Liver (tissue), 9 donors: ENCODE data around the gene AMBRA1. TPM values are rescaled to one million over a fixed set of nuclear protein-coding genes. Genes with fewer than 3 reads are reported as not detected.

Source experiments
- DNase-seq: peaks from one replicate; pipeline ENCODE4 v3.0.0-alpha.2; 2017; ENCODE audit warnings: low spot score
- H3K27ac ChIP-seq, 2 donors: one replicate each; pipeline ENCODE4 v1.7.0; 2013; ENCODE audit warnings: inconsistent platforms in 2 of 2, low read length in 2 of 2, control low read depth in 1 of 2, low read depth in 1 of 2, mild to moderate bottlenecking in 1 of 2
- H3K27me3 ChIP-seq, 4 donors: one replicate each; pipeline versions ENCODE4 v1.6.1 to v1.7.0; 2013; ENCODE audit warnings: low read length in 3 of 4, inconsistent platforms in 1 of 4, mild to moderate bottlenecking in 1 of 4, moderate library complexity in 1 of 4; ENCODE audit not compliant: control insufficient read depth in 4 of 4, insufficient read depth in 4 of 4
- H3K36me3 ChIP-seq, 4 donors: one replicate each; pipeline versions ENCODE4 v1.6.1 to v1.7.0; 2013; ENCODE audit warnings: low read length in 3 of 4, mild to moderate bottlenecking in 3 of 4, low read depth in 1 of 4, moderate library complexity in 1 of 4; ENCODE audit not compliant: control insufficient read depth in 4 of 4, insufficient read depth in 3 of 4
- H3K4me1 ChIP-seq, 4 donors: one replicate each; pipeline versions ENCODE4 v1.6.1 to v1.7.0; 2013; ENCODE audit warnings: low read length in 3 of 4, mild to moderate bottlenecking in 3 of 4, moderate library complexity in 1 of 4; ENCODE audit not compliant: control insufficient read depth in 4 of 4, insufficient read depth in 4 of 4
- H3K4me3 ChIP-seq, 3 donors: one replicate each; pipeline versions ENCODE4 v1.6.1 to v1.7.0; 2013; ENCODE audit warnings: low read length in 3 of 3, control low read depth in 1 of 3, low read depth in 1 of 3, mild to moderate bottlenecking in 1 of 3
- H3K9ac ChIP-seq, 2 donors: one replicate each; pipeline ENCODE4 v1.7.0; 2013; ENCODE audit warnings: low read length in 2 of 2, mild to moderate bottlenecking in 2 of 2, moderate library complexity in 2 of 2, control low read depth in 1 of 2, low read depth in 1 of 2
- H3K9me3 ChIP-seq, 4 donors: one replicate each; pipeline versions ENCODE4 v1.6.1 to v1.7.0; 2013; ENCODE audit warnings: low read length in 3 of 4; ENCODE audit not compliant: control insufficient read depth in 4 of 4
- EGR1 ChIP-seq, 2 donors: IDR thresholded peaks; 2 replicates each; pipeline ENCODE4 v1.6.1; 2016 to 2018; ENCODE audit warnings: antibody characterized with exemption in 2 of 2, low read depth in 2 of 2
- FOXA1 ChIP-seq: IDR thresholded peaks from 2 replicates; pipeline ENCODE4 v1.6.1; 2016; ENCODE audit warnings: antibody characterized with exemption
- FOXA2 ChIP-seq: IDR thresholded peaks from 2 replicates; pipeline ENCODE4 v1.6.1; 2016; ENCODE audit warnings: antibody characterized with exemption
- GABPA ChIP-seq, 2 donors: IDR thresholded peaks in 1 of 2; conservative IDR thresholded peaks in 1 of 2; 2 replicates each; pipeline ENCODE4 v1.6.1; 2016; ENCODE audit warnings: antibody characterized with exemption in 2 of 2, mild to moderate bottlenecking in 1 of 2, moderate library complexity in 1 of 2
- HNF4A ChIP-seq, 2 donors: conservative IDR thresholded peaks; 2 replicates each; pipeline ENCODE4 v1.6.1; 2016; ENCODE audit warnings: antibody characterized with exemption in 2 of 2, mild to moderate bottlenecking in 2 of 2
- HNF4G ChIP-seq: IDR thresholded peaks from 2 replicates; pipeline ENCODE4 v1.6.1; 2016; ENCODE audit warnings: antibody characterized with exemption
- JUND ChIP-seq, 2 donors: IDR thresholded peaks; 2 replicates each; pipeline ENCODE4 v1.6.1; 2016; ENCODE audit warnings: antibody characterized with exemption in 2 of 2
- NR2F2 ChIP-seq: IDR thresholded peaks from 2 replicates; pipeline ENCODE4 v1.6.1; 2016; ENCODE audit warnings: antibody characterized with exemption
- RAD21 ChIP-seq, 2 donors: IDR thresholded peaks; 2 replicates each; pipeline ENCODE4 v1.6.1; 2016; ENCODE audit warnings: antibody characterized with exemption in 2 of 2, mild to moderate bottlenecking in 2 of 2
- REST ChIP-seq: IDR thresholded peaks from 2 replicates; pipeline ENCODE4 v1.6.1; 2016; ENCODE audit warnings: antibody characterized with exemption, mild to moderate bottlenecking
- RXRA ChIP-seq, 2 donors: IDR thresholded peaks; 2 replicates each; pipeline ENCODE4 v1.6.1; 2017 to 2018; ENCODE audit warnings: antibody characterized with exemption in 2 of 2, mild to moderate bottlenecking in 1 of 2
- TAF1 ChIP-seq: conservative IDR thresholded peaks from 2 replicates; pipeline ENCODE4 v1.6.1; 2016; ENCODE audit warnings: antibody characterized with exemption, mild to moderate bottlenecking
- YY1 ChIP-seq: IDR thresholded peaks from 2 replicates; pipeline ENCODE4 v1.6.1; 2016; ENCODE audit warnings: antibody characterized with exemption, mild to moderate bottlenecking
- ZBTB33 ChIP-seq: IDR thresholded peaks from 2 replicates; pipeline ENCODE4 v1.6.1; 2016; ENCODE audit warnings: antibody characterized with exemption
- WGBS: extraction: QIAGEN DNeasy Blood & Tissue Kit; methylation state at CpG from one replicate; pipeline ENCODE4 v1.1.7; 2013; 5-methylcytosine and 5-hydroxymethylcytosine counted together
- polyA plus RNA-seq, 2 donors: library from polyadenylated mRNA; stranded (reverse) in 1 of 2; unstranded in 1 of 2; fragments of 200-250 nt in 1 of 2; fragments of >200 nt in 1 of 2; fragmentation: Nextera tagmentation in 1 of 2; extraction: Ambion mirVana in 1 of 2; gene quantifications; one replicate each; pipeline versions ENCODE4 v1.2.1 to v1.2.3, GENCODE V29; 2013 to 2015
- total RNA-seq, 2 donors: library from RNA; depleted of rRNA; stranded (reverse); fragments of >200 nt; gene quantifications; one replicate each; pipeline ENCODE4 v1.2.3, GENCODE V29; 2014
- TF ChIP-seq, protein P1 (sequence below): IDR thresholded peaks from 2 replicates; pipeline ENCODE4 v1.6.1; 2016; ENCODE audit warnings: antibody characterized with exemption
- TF ChIP-seq, protein P2 (sequence below): fragments of 150-350 bp; IDR thresholded peaks from 2 replicates; pipeline ENCODE4 v1.5.1; 2017; ENCODE audit warnings: improper control_type of control experiment, low read depth, low read length; ENCODE audit not compliant: missing input control
- donor health status: healthy.
- donor health status: healthy.
- donor health status: healthy.
- donor health status: healthy.
- donor health status: healthy.

Gene AMBRA1
- total and polyA plus RNA-seq, 4 donors: 3.7 to 25.7 (median 15.1) TPM

GRCh38 chr11:46463701-46464421, 130.0 kb downstream of the AMBRA1 start:
- DNase-seq: no peak
- Histone ChIP-seq H3K9ac (no peak overlapping the region), H3K36me3 (peaks cover 0 to 3% (median 0%) of the 10 kb centered on the region in 4 donors), H3K9me3 (no peaks in the 10 kb centered on the region), H3K4me1 (no peaks in the 10 kb centered on the region), H3K27me3 (no peaks in the 10 kb centered on the region), H3K27ac (no peak overlapping the region), H3K4me3 (no peak overlapping the region)
- WGBS: 92% methylated on average over 5 of the region's 5 CpGs
- TF ChIP-seq HNF4A (conservative IDR thresholded peaks at IDR 0.05): no peak
- TF ChIP-seq TAF1: no peak
- no peak for TF ChIP-seq FOXA1
- TF ChIP-seq, protein P1, sequence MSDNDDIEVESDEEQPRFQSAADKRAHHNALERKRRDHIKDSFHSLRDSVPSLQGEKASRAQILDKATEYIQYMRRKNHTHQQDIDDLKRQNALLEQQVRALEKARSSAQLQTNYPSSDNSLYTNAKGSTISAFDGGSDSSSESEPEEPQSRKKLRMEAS: no peak
- no peak for TF ChIP-seq RAD21 (IDR thresholded peaks at IDR 0.05)
- TF ChIP-seq JUND (IDR thresholded peaks at IDR 0.05): no peak
- no peak for TF ChIP-seq YY1
- no peak for TF ChIP-seq ZBTB33
- TF ChIP-seq GABPA (IDR thresholded peaks at IDR 0.05 in 1 of 2, conservative IDR thresholded peaks at IDR 0.05 in 1 of 2): no peak
- no peak for TF ChIP-seq RXRA (IDR thresholded peaks at IDR 0.05)
- no peak for TF ChIP-seq EGR1 (IDR thresholded peaks at IDR 0.05; ENCODE audit: low read depth in 2 of 2)
- no peak for TF ChIP-seq FOXA2
- TF ChIP-seq NR2F2: no peak
- no peak for TF ChIP-seq REST
- TF ChIP-seq HNF4G: no peak
- TF ChIP-seq, protein P2, sequence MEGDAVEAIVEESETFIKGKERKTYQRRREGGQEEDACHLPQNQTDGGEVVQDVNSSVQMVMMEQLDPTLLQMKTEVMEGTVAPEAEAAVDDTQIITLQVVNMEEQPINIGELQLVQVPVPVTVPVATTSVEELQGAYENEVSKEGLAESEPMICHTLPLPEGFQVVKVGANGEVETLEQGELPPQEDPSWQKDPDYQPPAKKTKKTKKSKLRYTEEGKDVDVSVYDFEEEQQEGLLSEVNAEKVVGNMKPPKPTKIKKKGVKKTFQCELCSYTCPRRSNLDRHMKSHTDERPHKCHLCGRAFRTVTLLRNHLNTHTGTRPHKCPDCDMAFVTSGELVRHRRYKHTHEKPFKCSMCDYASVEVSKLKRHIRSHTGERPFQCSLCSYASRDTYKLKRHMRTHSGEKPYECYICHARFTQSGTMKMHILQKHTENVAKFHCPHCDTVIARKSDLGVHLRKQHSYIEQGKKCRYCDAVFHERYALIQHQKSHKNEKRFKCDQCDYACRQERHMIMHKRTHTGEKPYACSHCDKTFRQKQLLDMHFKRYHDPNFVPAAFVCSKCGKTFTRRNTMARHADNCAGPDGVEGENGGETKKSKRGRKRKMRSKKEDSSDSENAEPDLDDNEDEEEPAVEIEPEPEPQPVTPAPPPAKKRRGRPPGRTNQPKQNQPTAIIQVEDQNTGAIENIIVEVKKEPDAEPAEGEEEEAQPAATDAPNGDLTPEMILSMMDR: no peak
